Ureter (tissue), 1 donor: ENCODE measurements around the gene ALDH1L1. TPM values are rescaled to one million over a fixed set of nuclear protein-coding genes. Genes with fewer than 3 reads are reported as not detected.

Source experiments
- DNase-seq: peaks from one replicate; pipeline ENCODE4 v3.0.0-alpha.2; 2020; ENCODE audit warnings: low spot score
- total RNA-seq: library from RNA; stranded (reverse); gene quantifications from one replicate; pipeline ENCODE4 v1.2.4, GENCODE V29; 2023
- donor health status: DM: yes; HTN: yes; CAD: no.

ALDH1L1 gene
- total RNA-seq, 1 donor from 2014 or later: 129 TPM

GRCh38 chr3:126054870-126055269, 125.5 kb downstream of the ALDH1L1 start:
- no peak for DNase-seq

GRCh38 chr3:126053949-126054569, 126.3 kb downstream of the ALDH1L1 start:
- DNase-seq: no peak

Other genes with a start within 250 kb of the ALDH1L1 start
- gene ROPN1B, start 211.4 kb downstream of the ALDH1L1 start, total RNA-seq: 1.4 TPM
- 72.0 TPM for gene SLC41A3, start 96.5 kb downstream of the ALDH1L1 start, total RNA-seq
- gene KLF15, start 176.8 kb upstream of the ALDH1L1 start, total RNA-seq: 18.9 TPM
- gene CFAP100, start 214.3 kb upstream of the ALDH1L1 start, total RNA-seq: not detected